SH-SY5Y (cell line): Measurements from ENCODE around the gene STARD10.

ENCODE experiments used
- GATA2 ChIP-seq: IDR thresholded peaks from 2 replicates; pipeline ENCODE4 v1.6.1; 2011; ENCODE audit warnings: mild to moderate bottlenecking, low read depth, low read length
- GATA3 ChIP-seq: IDR thresholded peaks from 2 replicates; pipeline ENCODE4 v1.6.1; 2011; ENCODE audit warnings: low read depth, mild to moderate bottlenecking, low read length, moderate library complexity

GRCh38 chr11:72724851-72725723 is 68.8 kb downstream of the STARD10 start:
- TF ChIP-seq GATA2 (no peak), GATA3 (no peak)
